HG03139 (cell line): ENCODE results near the gene SERPING1.

Experiments
- ATAC-seq: cut with Tn5 transposase; IDR thresholded peaks from one replicate; pipeline ENCODE4 v1.9.1; 2021; ENCODE audit not compliant: unreplicated experiment

SERPING1 gene

GRCh38 chr11:57597916-57598830, 688 bp downstream of the SERPING1 start:
- no peak for ATAC-seq

- no peak for ATAC-seq
Measured at GRCh38 chr11:57598831-57599155, 1.3 kb downstream of the SERPING1 start.

GRCh38 chr11:57599381-57599780, 1.9 kb downstream of the SERPING1 start:
- ATAC-seq = no peak

GRCh38 chr11:57601297-57601696, 3.8 kb downstream of the SERPING1 start:
- no peak for ATAC-seq

GRCh38 chr11:57604296-57605027, 7.0 kb downstream of the SERPING1 start:
- no peak for ATAC-seq

- no peak for ATAC-seq
Measured at GRCh38 chr11:57605028-57605420, 7.5 kb downstream of the SERPING1 start.

GRCh38 chr11:57610170-57610569, 12.7 kb downstream of the SERPING1 start:
- no peak for ATAC-seq

GRCh38 chr11:57614234-57614772, 16.8 kb downstream of the SERPING1 start:
- ATAC-seq = no peak

GRCh38 chr11:57615308-57615707, 17.8 kb downstream of the SERPING1 start:
- ATAC-seq = no peak

GRCh38 chr11:57616595-57616994, 19.1 kb downstream of the SERPING1 start:
- no peak for ATAC-seq

GRCh38 chr11:57618438-57618837, 21.0 kb downstream of the SERPING1 start:
- no peak for ATAC-seq

- no peak for ATAC-seq
Measured at GRCh38 chr11:57619331-57619730, 21.8 kb downstream of the SERPING1 start.

- no peak for ATAC-seq
Measured at GRCh38 chr11:57620467-57620866, 23.0 kb downstream of the SERPING1 start.

GRCh38 chr11:57622263-57622662, 24.8 kb downstream of the SERPING1 start:
- no peak for ATAC-seq

- ATAC-seq = no peak
Measured at GRCh38 chr11:57624864-57625263, 27.4 kb downstream of the SERPING1 start.

- no peak for ATAC-seq
Measured at GRCh38 chr11:57626895-57627294, 29.4 kb downstream of the SERPING1 start.

- ATAC-seq = no peak
Measured at GRCh38 chr11:57630171-57630570, 32.7 kb downstream of the SERPING1 start.

GRCh38 chr11:57632116-57632515, 34.6 kb downstream of the SERPING1 start:
- ATAC-seq = no peak

- ATAC-seq = no peak
Measured at GRCh38 chr11:57633394-57634070, 36.0 kb downstream of the SERPING1 start.

- ATAC-seq = no peak
Measured at GRCh38 chr11:57634311-57634710, 36.8 kb downstream of the SERPING1 start.

- ATAC-seq = no peak
Measured at GRCh38 chr11:57635246-57635645, 37.8 kb downstream of the SERPING1 start.
